HFF-Myc (cell line): ENCODE data around the gene NPM1.

Experiments
- DNase-seq: peaks from one replicate; pipeline ENCODE4 v3.0.0-alpha.2; 2011; ENCODE audit warnings: low read depth; ENCODE audit errors: extremely low read depth
- H3K4me3 ChIP-seq: replicated peaks from 2 replicates; pipeline ENCODE4 v1.5.1; 2011; ENCODE audit warnings: low read depth, mild to moderate bottlenecking, control low read depth, low read length
- CTCF ChIP-seq: IDR thresholded peaks from 2 replicates; pipeline ENCODE4 v1.5.1; 2012; ENCODE audit warnings: mild to moderate bottlenecking, low read depth, low read length, control low read depth; ENCODE audit errors: missing control alignments

NPM1 gene

DNA sequence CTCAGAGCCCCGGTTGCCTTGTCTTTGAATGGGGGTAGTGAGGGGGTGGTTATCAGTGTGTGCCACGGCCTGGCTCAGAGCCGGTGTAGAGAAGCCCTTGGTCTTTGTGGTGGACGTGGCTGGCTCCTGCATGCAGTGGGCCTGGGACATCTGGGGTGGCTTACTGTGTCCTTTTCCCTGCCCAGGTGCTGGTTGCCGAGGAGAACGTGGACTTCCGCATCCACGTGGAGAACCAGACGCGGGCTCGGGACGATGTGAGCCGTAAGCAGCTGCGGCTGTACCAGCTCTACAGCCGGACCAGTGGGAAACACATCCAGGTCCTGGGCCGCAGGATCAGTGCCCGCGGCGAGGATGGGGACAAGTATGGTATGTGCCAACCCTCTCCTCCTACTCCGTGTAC is 48.3 kb downstream of the NPM1 start:
- DNase-seq = no peak
- no peak for TF ChIP-seq CTCF
- no peak overlapping the region for H3K4me3 ChIP-seq

- DNase-seq = no peak
- TF ChIP-seq CTCF = no peak
- H3K4me3 ChIP-seq = no peak overlapping the region
Observed at GRCh38 chr5:171436804-171437285, 49.2 kb downstream of the NPM1 start.

- no peak overlapping the region for H3K4me3 ChIP-seq
- no peak for TF ChIP-seq CTCF
- no peak for DNase-seq
Observed at GRCh38 chr5:171437286-171437821, 49.7 kb downstream of the NPM1 start.

- no peak for DNase-seq
- no peak for TF ChIP-seq CTCF
- H3K4me3 ChIP-seq = no peak overlapping the region
Observed at GRCh38 chr5:171438738-171439137, 51.1 kb downstream of the NPM1 start.

DNA sequence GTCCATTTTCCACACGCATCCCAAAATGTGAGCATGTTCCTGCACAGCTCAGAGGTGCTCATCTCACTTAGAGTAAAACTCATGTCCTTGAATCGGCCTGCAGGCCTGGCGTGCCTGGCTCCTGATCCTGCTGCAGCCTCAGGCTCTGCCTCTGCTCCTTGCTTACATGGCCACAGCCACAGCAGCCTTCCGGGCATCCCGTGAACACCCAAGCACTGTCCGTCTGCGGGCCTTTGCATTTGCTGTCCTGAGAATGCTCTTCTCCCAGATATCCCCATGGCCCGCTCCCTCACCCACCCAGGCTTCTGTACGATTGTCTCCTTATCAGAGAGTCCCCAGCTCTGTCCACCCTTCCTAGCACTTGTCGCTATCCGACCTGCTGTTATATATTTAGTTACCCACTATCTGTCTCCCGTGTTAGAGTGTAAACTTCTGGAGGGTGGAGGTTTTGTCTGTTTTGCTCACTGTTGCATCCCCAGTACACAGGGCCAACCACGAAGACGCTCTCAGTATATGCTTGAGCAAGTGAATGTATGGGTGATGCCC is 53.7 kb downstream of the NPM1 start:
- H3K4me3 ChIP-seq = no peak overlapping the region
- TF ChIP-seq CTCF = no peak
- no peak for DNase-seq

DNA sequence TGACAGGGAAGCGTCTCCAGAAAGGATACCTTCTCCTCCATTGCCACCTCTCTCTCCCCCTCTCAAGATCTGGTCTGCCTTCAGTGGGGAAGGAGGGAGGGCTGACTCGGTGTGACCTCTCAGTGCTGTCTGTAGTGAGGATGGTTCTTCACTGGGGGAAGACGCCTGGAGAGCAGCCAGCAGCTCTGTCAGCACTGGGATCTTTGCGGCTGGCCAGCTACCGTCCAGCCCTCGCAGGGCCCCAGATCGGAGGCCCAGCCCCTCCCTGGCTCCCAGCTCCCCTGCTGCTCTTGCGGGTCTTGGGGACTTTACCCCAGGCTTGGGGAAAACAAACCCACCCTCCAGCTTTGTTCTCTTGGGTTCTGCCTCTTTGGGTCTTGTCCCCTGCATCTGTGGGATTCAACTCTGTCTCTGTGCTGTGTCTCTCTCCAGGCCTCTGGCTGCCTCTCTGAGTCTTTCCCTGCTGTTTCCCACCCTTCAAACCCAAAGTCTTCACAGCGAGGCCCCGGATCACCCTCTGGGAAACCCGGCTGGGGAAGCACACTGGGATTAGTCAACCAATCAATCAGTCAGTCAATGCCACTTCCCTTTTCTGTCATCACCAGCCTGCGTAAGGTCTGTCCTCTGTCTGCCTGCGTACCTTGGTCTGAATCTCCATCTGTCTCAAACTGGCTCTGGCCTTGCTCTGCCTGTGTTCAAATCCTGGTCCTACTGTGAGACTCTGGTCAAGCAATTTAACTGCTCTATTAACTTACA is 54.8 kb downstream of the NPM1 start:
- TF ChIP-seq CTCF = no peak
- no peak for DNase-seq
- H3K4me3 ChIP-seq = no peak overlapping the region

GRCh38 chr5:171444582-171444981 is 56.9 kb downstream of the NPM1 start:
- no peak overlapping the region for H3K4me3 ChIP-seq
- no peak for DNase-seq
- no peak for TF ChIP-seq CTCF
